Esophagus squamous epithelium (tissue), 5 donors: Measurements from ENCODE around the gene CPNE7. TPM values are rescaled to one million over a fixed set of nuclear protein-coding genes. Genes with fewer than 3 reads are reported as not detected.
"Not testable (repeated sequence)": the region's sequence is repeated elsewhere in the genome, so short reads cannot be mapped to it uniquely, and the experiment has no call there.

Experiments used
- DNase-seq: peaks from one replicate; lab custom pipeline; 2025; lab: John Stamatoyannopoulos, UW
- H3K27ac ChIP-seq, 4 donors: fragments of 200-600 bp; sonication (generic); one replicate each; pipeline ENCODE4 v1.5.1; 2016 to 2019; ENCODE audit warnings: mild to moderate bottlenecking in 1 of 4
- H3K27me3 ChIP-seq, 4 donors: fragments of 200-600 bp; sonication (generic); 1 replicate in 3 of 4; 2 replicates in 1 of 4; pipeline versions ENCODE4 v1.5.1 to v1.6.0; 2017 to 2021; ENCODE audit warnings: antibody characterized with exemption in 1 of 4
- H3K36me3 ChIP-seq, 3 donors: fragments of 200-600 bp; sonication (generic); one replicate each; pipeline ENCODE4 v1.5.1; 2016 to 2019
- H3K4me1 ChIP-seq, 3 donors: fragments of 200-600 bp; sonication (generic); one replicate each; pipeline ENCODE4 v1.5.1; 2017 to 2019
- H3K4me3 ChIP-seq, 4 donors: fragments of 200-600 bp; sonication (generic); 1 replicate in 3 of 4; 2 replicates in 1 of 4; pipeline ENCODE4 v1.5.1; 2016 to 2019; ENCODE audit warnings: mild to moderate bottlenecking in 2 of 4, moderate library complexity in 1 of 4
- H3K9me3 ChIP-seq, 3 donors: fragments of 200-600 bp; sonication (generic); one replicate each; pipeline ENCODE4 v1.5.1; 2016 to 2019
- CTCF ChIP-seq, 6 experiments: fragments of 450-650 bp in 4 of 6; fragments of 200-600 bp in 2 of 6; sonication (generic) in 2 of 6; IDR thresholded peaks; one replicate each; pipeline ENCODE4 v1.5.1; 2016 to 2019; ENCODE audit warnings: antibody characterized with exemption in 6 of 6, mild to moderate bottlenecking in 4 of 6, moderate library complexity in 4 of 6
- POLR2A ChIP-seq, 4 donors: fragments of 450-650 bp; IDR thresholded peaks; one replicate each; pipeline ENCODE4 v1.6.1; 2017; ENCODE audit warnings: antibody characterized with exemption in 4 of 4, mild to moderate bottlenecking in 4 of 4, moderate library complexity in 3 of 4
- WGBS, 2 donors: methylation state at CpG; one replicate each; pipeline ENCODE4 v1.1.5; 2018; 5-methylcytosine and 5-hydroxymethylcytosine counted together
- intact Hi-C: fragments of 100-400 bp; cut with DNase I; formaldehyde crosslinking; loops from one replicate; pipeline ENCODE4 v1.15.0; 2022
- total RNA-seq, 4 donors: library from RNA; depleted of rRNA; stranded (reverse); fragments of >200 nt; gene quantifications; one replicate each; pipeline ENCODE4 v1.1.0, GENCODE V29; 2016
- donor health status: DM: yes; HTN: yes; CAD: no.

CPNE7 gene
- total RNA-seq, 4 donors from 2014 or later = 0.45 to 2.9 (median 2.1) TPM

GRCh38 chr16:89583895-89584644, 8.5 kb downstream of the CPNE7 start:
- intact Hi-C loops = no loop called here
- H3K27me3 ChIP-seq = no peaks in the 10 kb centered on the region
- no peak overlapping the region for H3K4me3 ChIP-seq
- no peak overlapping the region for H3K27ac ChIP-seq
- no peak for DNase-seq
- TF ChIP-seq CTCF (IDR thresholded peaks at IDR 0.05) (no peak), POLR2A (IDR thresholded peaks at IDR 0.05) (no peak)
- no peaks in the 10 kb centered on the region for H3K36me3 ChIP-seq
- H3K4me1 ChIP-seq = peaks cover 0 to 22% (median 17%) of the 10 kb centered on the region in 3 donors
- WGBS, 2 donors = 96% methylated on average over 9 of the region's 49 CpGs; no CpG with 5 or more reads in 1 of the 2 donors
- no peaks in the 10 kb centered on the region for H3K9me3 ChIP-seq

GRCh38 chr16:89584768-89585549, 9.4 kb downstream of the CPNE7 start:
- Histone ChIP-seq H3K27ac (no peak overlapping the region), H3K27me3 (no peaks in the 10 kb centered on the region), H3K4me3 (no peak overlapping the region), H3K4me1 (peaks cover 0 to 22% (median 17%) of the 10 kb centered on the region in 3 donors), H3K9me3 (no peaks in the 10 kb centered on the region), H3K36me3 (no peaks in the 10 kb centered on the region)
- no peak for DNase-seq
- intact Hi-C loops = no loop called here
- no peak for TF ChIP-seq CTCF (IDR thresholded peaks at IDR 0.05)
- TF ChIP-seq POLR2A (IDR thresholded peaks at IDR 0.05) = no peak
- WGBS, 2 donors = 50 to 67% methylated on average over 10 to 15 of the region's 25 CpGs

GRCh38 chr16:89586218-89586617, 10.7 kb downstream of the CPNE7 start:
- intact Hi-C loops = no loop called here
- no peaks in the 10 kb centered on the region for H3K27me3 ChIP-seq
- H3K36me3 ChIP-seq = no peaks in the 10 kb centered on the region
- 100% methylated on average over 2 of the region's 7 CpGs; no CpG with 5 or more reads in 1 of the 2 donors for WGBS, 2 donors
- H3K27ac ChIP-seq = no peak overlapping the region
- no peak for DNase-seq
- peaks cover 0 to 22% (median 17%) of the 10 kb centered on the region in 3 donors for H3K4me1 ChIP-seq
- TF ChIP-seq POLR2A (IDR thresholded peaks at IDR 0.05) = no peak
- TF ChIP-seq CTCF (IDR thresholded peaks at IDR 0.05) = no peak
- H3K4me3 ChIP-seq = no peak overlapping the region
- H3K9me3 ChIP-seq = no peaks in the 10 kb centered on the region

- intact Hi-C loops = no loop called here
- Histone ChIP-seq H3K9me3 (no peaks in the 10 kb centered on the region), H3K4me3 (no peak overlapping the region), H3K27me3 (no peaks in the 10 kb centered on the region), H3K36me3 (no peaks in the 10 kb centered on the region), H3K27ac (no peak overlapping the region), H3K4me1 (peaks cover 0 to 16% (median 13%) of the 10 kb centered on the region in 3 donors)
- TF ChIP-seq CTCF (IDR thresholded peaks at IDR 0.05) (no peak), POLR2A (IDR thresholded peaks at IDR 0.05) (no peak)
- WGBS, 2 donors = 89% methylated on average over 7 of the region's 25 CpGs; no CpG with 5 or more reads in 1 of the 2 donors
- no peak for DNase-seq
Observed at GRCh38 chr16:89586853-89587252, 11.3 kb downstream of the CPNE7 start.

DNA sequence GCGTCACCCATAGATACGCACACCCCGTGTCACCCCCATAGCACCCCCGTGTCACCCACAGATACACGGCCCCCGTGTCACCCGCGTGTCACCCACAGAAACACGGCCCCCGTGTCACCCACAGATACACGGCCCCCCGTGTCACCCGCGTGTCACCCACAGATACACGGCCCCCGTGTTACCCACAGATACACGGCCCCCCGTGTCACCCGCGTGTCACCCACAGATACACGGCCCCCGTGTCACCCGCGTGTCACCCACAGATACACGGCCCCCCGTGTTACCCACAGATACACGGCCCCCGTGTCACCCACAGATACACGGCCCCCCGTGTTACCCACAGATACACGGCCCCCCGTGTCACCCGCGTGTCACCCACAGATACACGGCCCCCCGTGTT, 12.1 kb downstream of the CPNE7 start:
- intact Hi-C loops, H3K36me3 ChIP-seq, DNase-seq, H3K4me3 ChIP-seq, H3K4me1 ChIP-seq, H3K27ac ChIP-seq, H3K27me3 ChIP-seq, H3K9me3 ChIP-seq: not testable (repeated sequence)
- WGBS, 2 donors = 100% methylated on average over 4 of the region's 36 CpGs; no CpG with 5 or more reads in 1 of the 2 donors
